ENCODE measurements around the gene RHBDL2. TPM values are rescaled to one million over a fixed set of nuclear protein-coding genes. Genes with fewer than 3 reads are reported as not detected.
"Not testable (repeated sequence)": the region's sequence is repeated elsewhere in the genome, so short reads cannot be mapped to it uniquely, and the experiment has no call there.

RHBDL2 gene
- total RNA-seq, 8 experiments from 2014 or later = 0.05 to 0.85 (median 0.58) TPM

DNA sequence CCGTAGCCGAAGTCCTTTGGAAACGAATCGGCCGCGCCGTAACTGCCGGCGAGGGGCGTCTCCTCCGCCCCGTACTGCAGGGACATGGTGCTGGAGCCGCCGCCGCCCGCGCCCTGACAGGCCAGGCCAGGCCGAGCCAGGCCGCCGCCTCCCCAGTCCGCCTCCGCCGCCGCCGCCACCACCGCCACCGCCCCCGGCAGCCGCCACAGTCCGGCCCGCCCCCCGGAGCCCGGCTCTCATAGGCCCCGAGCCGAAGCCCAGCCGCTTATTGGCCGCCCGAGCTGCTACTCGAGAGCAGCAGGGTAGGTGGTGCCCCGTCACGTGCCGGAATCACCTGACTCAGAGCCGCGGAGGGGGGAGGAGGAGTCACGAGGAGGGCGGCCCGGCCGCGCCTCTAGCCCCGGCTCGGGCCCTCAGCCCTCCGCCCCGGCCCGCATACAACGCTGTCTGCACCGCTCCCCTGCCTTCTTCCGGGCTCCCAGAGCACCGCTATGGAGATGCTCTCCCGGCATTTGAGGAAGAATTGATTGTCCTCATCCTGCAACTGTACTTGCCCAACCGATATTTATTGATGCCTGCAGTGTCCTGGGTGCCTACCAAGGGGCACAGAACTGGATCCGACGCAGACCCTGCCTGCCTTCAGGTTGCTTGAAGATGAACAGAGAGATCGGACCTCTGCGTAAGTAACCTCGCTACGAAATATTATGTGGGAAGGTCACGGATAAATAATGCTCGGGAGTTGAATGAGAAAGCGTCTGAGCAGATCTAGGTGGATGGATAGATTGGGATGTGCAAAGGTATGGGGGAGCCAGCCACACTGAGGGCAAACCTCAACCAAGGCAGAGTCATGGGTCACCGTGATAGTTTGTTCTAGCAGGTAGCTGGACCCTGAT, 81.8 kb downstream of the RHBDL2 start, which contains the start of gene RRAGC:
Gene RRAGC (minus strand): TSS at position 212 of the 893 bp plus-strand sequence. CDS start 126 bp downstream, at position 86.
- WGBS, 10 experiments = 0 to 4% (median 0%) methylated on average over 3 to 15 of the region's 70 CpGs; no CpG with 5 or more reads in 1 of the 10 experiments
- peaks cover 21 to 37% of the 10 kb centered on the region in 2 donors for H3K4me1 ChIP-seq (replicated peaks in 1 of 2)
- in situ Hi-C loops (cut with MboI; ENCODE audit: low pct_unique_long_range_greater_than_20kb in 2 of 9, low sequenced_read_pairs in 9 of 9, unreplicated experiment in 9 of 9) = no loop called here
- H3K4me3 ChIP-seq = peak within 1 kb of the TSS; percentile 61 to 98 (median 74)
- peak; percentile 74 to 98 (median 98) for ATAC-seq (replicated peaks in 6 of 8)
- peak within 1 kb of the TSS; percentile 33 to 82 for H3K27ac ChIP-seq

DNA sequence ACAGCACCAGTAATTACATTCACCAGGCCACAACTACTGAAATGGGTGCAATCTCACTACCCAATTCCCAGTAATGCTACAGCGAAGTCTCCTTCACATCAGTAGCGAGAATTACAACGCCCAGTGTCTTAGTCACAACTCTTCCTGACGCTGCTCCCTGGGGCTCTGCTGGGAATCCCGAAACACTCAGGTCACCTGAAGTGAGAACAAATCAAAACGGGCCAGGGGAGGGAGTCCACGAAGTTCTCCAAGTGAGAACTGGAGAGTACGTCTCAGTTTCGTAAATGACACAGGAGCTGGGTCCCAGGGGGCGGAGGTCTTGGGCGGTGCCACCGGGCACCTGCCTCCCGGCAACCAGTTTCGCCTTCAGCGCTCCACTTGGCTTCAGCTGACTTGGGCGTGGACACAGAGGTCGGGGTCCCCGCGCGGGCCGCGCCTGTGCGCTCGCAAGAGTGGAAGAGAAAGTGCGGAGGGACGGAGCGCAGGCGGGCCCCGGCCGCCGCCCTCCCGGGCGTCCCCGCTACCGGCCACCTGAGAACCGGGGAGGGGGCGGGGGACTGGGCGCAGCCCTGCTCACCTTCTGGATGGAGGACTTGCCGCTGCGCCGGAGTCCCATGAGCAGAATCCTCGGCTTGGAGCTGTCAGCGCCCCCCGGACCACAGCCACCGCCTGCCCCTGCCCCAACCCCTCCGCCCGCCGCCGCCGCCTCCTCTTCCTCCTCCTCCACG, 82.6 kb downstream of the RHBDL2 start:
- Histone ChIP-seq H3K4me3 (peak overlapping the region; percentile 61 to 98 (median 74)), H3K4me1 (replicated peaks in 1 of 2) (peaks cover 21 to 35% of the 10 kb centered on the region in 2 donors), H3K27ac (peak overlapping the region; percentile 18 to 82)
- in situ Hi-C loops (cut with MboI; ENCODE audit: low pct_unique_long_range_greater_than_20kb in 2 of 9, low sequenced_read_pairs in 9 of 9, unreplicated experiment in 9 of 9) = no loop called here
- ATAC-seq (replicated peaks in 6 of 8) = peak; percentile 20 to 59 (median 35)
- WGBS, 10 experiments = 0 to 28% (median 1%) methylated on average over 3 to 21 of the region's 51 CpGs; no CpG with 5 or more reads in 4 of the 10 experiments

- Histone ChIP-seq H3K4me1 (replicated peaks in 1 of 2) (peaks cover 5 to 6% of the 10 kb centered on the region in 2 donors), H3K4me3 (no peak overlapping the region), H3K27ac (no peak overlapping the region)
- WGBS, 10 experiments = 76 to 100% (median 92%) methylated on average over 2 to 4 of the region's 4 CpGs
- no peak for ATAC-seq (replicated peaks in 6 of 8)
- in situ Hi-C loops (cut with MboI; ENCODE audit: low pct_unique_long_range_greater_than_20kb in 2 of 9, low sequenced_read_pairs in 9 of 9, unreplicated experiment in 9 of 9) = no loop called here
Observed at GRCh38 chr1:38852780-38853179, 88.8 kb downstream of the RHBDL2 start.

GRCh38 chr1:38848071-38848470, 93.6 kb downstream of the RHBDL2 start:
- no peak for ATAC-seq (replicated peaks in 6 of 8)
- no peak overlapping the region for H3K4me3 ChIP-seq
- 60 to 100% (median 100%) methylated on average over 1 of the region's 1 CpG; no CpG with 5 or more reads in 3 of the 10 experiments for WGBS, 10 experiments
- no peaks in the 10 kb centered on the region for H3K4me1 ChIP-seq (replicated peaks in 1 of 2)
- no peak overlapping the region for H3K27ac ChIP-seq
- in situ Hi-C loops (cut with MboI; ENCODE audit: low pct_unique_long_range_greater_than_20kb in 2 of 9, low sequenced_read_pairs in 9 of 9, unreplicated experiment in 9 of 9) = loop anchor here in 2 of 9 experiments (25.0 kb wide), 1 partner anchor 811 kb away; the partner anchor contains the start of gene POU3F1 (in 2 of the 2)

- ATAC-seq (replicated peaks in 6 of 8) = no peak
- in situ Hi-C loops (cut with MboI; ENCODE audit: low pct_unique_long_range_greater_than_20kb in 2 of 9, low sequenced_read_pairs in 9 of 9, unreplicated experiment in 9 of 9) = loop anchor here in 2 of 9 experiments (25.0 kb wide), 1 partner anchor 809 kb away; the partner anchor contains the start of gene POU3F1 (in 2 of the 2)
- 67 to 100% (median 83%) methylated on average over 1 to 3 of the region's 3 CpGs; no CpG with 5 or more reads in 1 of the 10 experiments for WGBS, 10 experiments
Observed at GRCh38 chr1:38846210-38846609, 95.4 kb downstream of the RHBDL2 start.

GRCh38 chr1:38845088-38845487, 96.5 kb downstream of the RHBDL2 start:
- H3K4me3 ChIP-seq; ATAC-seq (replicated peaks in 6 of 8); H3K4me1 ChIP-seq (replicated peaks in 1 of 2); H3K27ac ChIP-seq: not testable (repeated sequence)
- WGBS, 10 experiments = 96 to 100% methylated on average over 3 of the region's 3 CpGs; no CpG with 5 or more reads in 8 of the 10 experiments
- in situ Hi-C loops (cut with MboI; ENCODE audit: low pct_unique_long_range_greater_than_20kb in 2 of 9, low sequenced_read_pairs in 9 of 9, unreplicated experiment in 9 of 9) = loop anchor here in 2 of 9 experiments (25.0 kb wide), 1 partner anchor 808 kb away; the partner anchor contains the start of gene POU3F1 (in 2 of the 2)

More at GRCh38 chr1:38846210-38846609, 95.4 kb downstream of the RHBDL2 start:
- no peaks in the 10 kb centered on the region for H3K4me1 ChIP-seq (replicated peaks in 1 of 2)
- no peak overlapping the region for H3K4me3 ChIP-seq
- H3K27ac ChIP-seq = no peak overlapping the region

DNA sequence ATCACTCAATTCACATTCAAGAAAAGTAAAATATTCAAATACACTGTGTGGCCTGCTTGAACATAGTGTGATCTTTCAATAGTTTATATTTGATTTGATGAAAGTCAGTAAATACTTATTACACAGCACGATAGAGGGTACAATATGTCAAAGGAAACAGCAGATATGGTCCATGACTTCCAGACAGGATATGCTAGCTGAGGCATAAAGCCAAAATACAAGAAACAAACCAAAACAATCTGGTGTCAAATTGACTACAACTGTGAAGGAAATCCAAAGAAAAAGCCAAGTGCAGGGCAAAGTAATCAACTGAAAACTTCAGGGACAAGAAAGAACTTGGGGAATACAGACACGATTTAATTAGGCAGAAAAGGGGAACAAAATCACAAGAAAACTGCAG, 101.3 kb downstream of the RHBDL2 start:
- Histone ChIP-seq H3K4me3 (no peak overlapping the region), H3K27ac (no peak overlapping the region), H3K4me1 (replicated peaks in 1 of 2) (no peaks in the 10 kb centered on the region)
- 5 to 100% (median 75%) methylated on average over 1 to 2 of the region's 2 CpGs for WGBS, 10 experiments
- in situ Hi-C loops (cut with MboI; ENCODE audit: low pct_unique_long_range_greater_than_20kb in 2 of 9, low sequenced_read_pairs in 9 of 9, unreplicated experiment in 9 of 9) = loop anchor here in 2 of 9 experiments (25.0 kb wide), 1 partner anchor 803 kb away; the partner anchor contains the start of gene POU3F1 (in 2 of the 2)
- ATAC-seq (replicated peaks in 6 of 8) = no peak

- H3K4me3 ChIP-seq = no peak overlapping the region
- WGBS, 10 experiments = 93 to 100% (median 97%) methylated on average over 2 to 9 of the region's 9 CpGs; no CpG with 5 or more reads in 4 of the 10 experiments
- no peak for ATAC-seq (replicated peaks in 6 of 8)
- no peak overlapping the region for H3K27ac ChIP-seq
- no peaks in the 10 kb centered on the region for H3K4me1 ChIP-seq (replicated peaks in 1 of 2)
- in situ Hi-C loops (cut with MboI; ENCODE audit: low pct_unique_long_range_greater_than_20kb in 2 of 9, low sequenced_read_pairs in 9 of 9, unreplicated experiment in 9 of 9) = loop anchor here in 4 of 9 experiments (10.0 to 25.0 kb wide), 2 partner anchors 802 to 815 kb away; partner anchors contain the start of gene POU3F1 (in 2 of the 4)
Observed at GRCh38 chr1:38839363-38839762, 102.3 kb downstream of the RHBDL2 start.

GRCh38 chr1:38836316-38836715, 105.3 kb downstream of the RHBDL2 start:
- H3K4me1 ChIP-seq (replicated peaks in 1 of 2); H3K4me3 ChIP-seq; H3K27ac ChIP-seq; ATAC-seq (replicated peaks in 6 of 8): not testable (repeated sequence)
- 74 to 91% (median 89%) methylated on average over 3 to 9 of the region's 10 CpGs; no CpG with 5 or more reads in 3 of the 10 experiments for WGBS, 10 experiments
- in situ Hi-C loops (cut with MboI; ENCODE audit: low pct_unique_long_range_greater_than_20kb in 2 of 9, low sequenced_read_pairs in 9 of 9, unreplicated experiment in 9 of 9) = loop anchor here in 4 of 9 experiments (10.0 to 25.0 kb wide), 2 partner anchors 799 to 812 kb away; partner anchors contain the start of gene POU3F1 (in 2 of the 4)

Other genes with a start within 250 kb of the RHBDL2 start
- 10 to 100 TPM; 13.3 to 30.3 (median 21.3) TPM for gene RRAGC, start 82.1 kb downstream of the RHBDL2 start, total RNA-seq
- 10 to 100 TPM in 4 of 8 experiments, 1 to 10 TPM in 4; 6.9 to 21.0 (median 11.4) TPM for gene MYCBP, start 68.5 kb downstream of the RHBDL2 start, total RNA-seq
- gene GJA9, start 60.2 kb downstream of the RHBDL2 start, total RNA-seq = under 1 TPM; 0.16 to 1.00 (median 0.37) TPM
- gene AKIRIN1, start 49.4 kb upstream of the RHBDL2 start, total RNA-seq = 100 to 1,000 TPM in 1 of 8 experiments, 10 to 100 TPM in 7; 45.2 to 121 (median 64.5) TPM
- gene NDUFS5, start 84.5 kb upstream of the RHBDL2 start, total RNA-seq = 100 to 1,000 TPM; 363 to 848 (median 611) TPM

Measured in motor neuron (in vitro differentiated cells).